Left renal cortex interstitium (tissue), 4 donors: ENCODE data around the gene YWHAB. TPM values are rescaled to one million over a fixed set of nuclear protein-coding genes. Genes with fewer than 3 reads are reported as not detected.

ENCODE experiments used
- DNase-seq, 4 donors: peaks; one replicate each; pipeline ENCODE4 v3.0.0-alpha.2; 2013; ENCODE audit warnings: low read depth in 4 of 4, low spot score in 2 of 4, missing footprints in 1 of 4
- polyA plus RNA-seq, 4 donors: library from polyadenylated mRNA; unstranded; fragments of 120-200 nt; gene quantifications; one replicate each; pipeline ENCODE4 v1.2.1, GENCODE V29; 2013; ENCODE audit not compliant: insufficient read length in 4 of 4

The YWHAB gene
- polyA plus RNA-seq, 4 donors = 205 to 231 (median 216) TPM

GRCh38 chr20:44910690-44911262 is 25.3 kb downstream of the YWHAB start:
- DNase-seq = no peak

GRCh38 chr20:44911264-44911921 is 25.9 kb downstream of the YWHAB start:
- DNase-seq = peak in 1 of 4 donors; percentile 25

GRCh38 chr20:44912189-44912588 is 26.7 kb downstream of the YWHAB start:
- no peak for DNase-seq

GRCh38 chr20:44914924-44915323 is 29.4 kb downstream of the YWHAB start:
- DNase-seq = no peak

GRCh38 chr20:44916586-44916985 is 31.1 kb downstream of the YWHAB start:
- DNase-seq = no peak

- no peak for DNase-seq
These were observed 31.9 kb downstream of the YWHAB start for GRCh38 chr20:44917399-44917798.

GRCh38 chr20:44918342-44918741 is 32.8 kb downstream of the YWHAB start:
- no peak for DNase-seq

GRCh38 chr20:44918761-44919160 is 33.3 kb downstream of the YWHAB start:
- no peak for DNase-seq

GRCh38 chr20:44921447-44921846 is 35.9 kb downstream of the YWHAB start:
- DNase-seq = no peak

GRCh38 chr20:44924541-44924940 is 39.0 kb downstream of the YWHAB start:
- no peak for DNase-seq

GRCh38 chr20:44928595-44928994 is 43.1 kb downstream of the YWHAB start:
- DNase-seq = no peak

- DNase-seq = no peak
These were observed 45.1 kb downstream of the YWHAB start for GRCh38 chr20:44930517-44931168.

- DNase-seq = no peak
These were observed 46.4 kb downstream of the YWHAB start for GRCh38 chr20:44931911-44932310.

- no peak for DNase-seq
These were observed 47.4 kb downstream of the YWHAB start for GRCh38 chr20:44932916-44933315.

- no peak for DNase-seq
These were observed 51.0 kb downstream of the YWHAB start for GRCh38 chr20:44936510-44936909.

GRCh38 chr20:44938637-44939036 is 53.1 kb downstream of the YWHAB start:
- no peak for DNase-seq

GRCh38 chr20:44941120-44941691 is 55.7 kb downstream of the YWHAB start:
- DNase-seq = no peak

- no peak for DNase-seq
These were observed 56.9 kb downstream of the YWHAB start for GRCh38 chr20:44942264-44942973.

- no peak for DNase-seq
These were observed 58.3 kb downstream of the YWHAB start for GRCh38 chr20:44943828-44944227.

GRCh38 chr20:44945261-44945660 is 59.8 kb downstream of the YWHAB start:
- DNase-seq = no peak

- no peak for DNase-seq
These were observed 60.9 kb downstream of the YWHAB start for GRCh38 chr20:44946271-44946852.
